Measurements from ENCODE around the gene ADGB.
"Not testable (repeated sequence)": the region's sequence is repeated elsewhere in the genome, so short reads cannot be mapped to it uniquely, and the experiment has no call there.

ADGB gene

DNA sequence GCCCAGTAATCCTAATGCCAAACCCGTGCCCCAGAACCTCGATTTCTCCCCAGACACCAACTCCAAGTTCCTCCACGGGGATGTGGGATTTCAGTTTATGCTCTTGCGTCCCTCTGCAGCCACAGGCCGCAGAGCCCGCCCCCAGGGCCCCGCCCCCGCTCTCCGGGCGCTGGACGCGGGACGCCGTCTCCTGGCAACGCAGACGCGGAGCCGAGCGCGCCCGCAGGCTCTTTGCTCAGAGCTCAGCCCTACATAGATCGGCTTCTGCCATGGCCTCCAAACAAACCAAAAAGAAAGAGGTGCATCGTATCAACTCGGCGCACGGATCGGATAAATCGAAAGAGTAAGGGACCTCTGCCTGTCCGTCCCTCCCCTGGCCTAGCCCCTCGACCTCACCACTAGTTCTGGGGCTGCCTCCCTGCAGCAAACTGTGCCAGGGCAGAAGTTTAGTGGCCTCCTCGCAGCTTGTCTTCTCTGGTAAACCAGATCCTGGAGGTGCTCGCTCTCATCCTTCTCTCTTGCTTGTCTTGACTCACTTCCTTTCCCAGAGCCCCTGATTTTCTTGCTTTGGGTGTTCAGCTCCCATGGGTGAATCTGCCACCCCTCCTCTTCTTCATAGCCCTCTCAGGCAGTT lies at the start of gene ADGB:
Gene ADGB (plus strand): TSS at position 201 of the 634 bp plus-strand sequence. CDS start 69 bp downstream, at position 270.
- Histone ChIP-seq H3K9ac (ENCODE audit: low read length in 2 of 2) (peak within 1 kb of the TSS in 1 of 2 donors; percentile 30), H3K27ac (ENCODE audit: low read length) (no peak within 1 kb of the TSS), H3K27me3 (ENCODE audit: control insufficient read depth in 1 of 2, insufficient read depth in 2 of 2, low read length in 2 of 2) (no peaks in the 10 kb centered on the region), H3K4me1 (ENCODE audit: control insufficient read depth, insufficient read depth, low read length) (no peaks in the 10 kb centered on the region), H3K36me3 (ENCODE audit: control insufficient read depth in 2 of 2, insufficient read depth in 2 of 2, low read length in 2 of 2) (no peaks in the 10 kb centered on the region), H3K4me3 (ENCODE audit: low read length in 2 of 2) (peak within 1 kb of the TSS; percentile 52 to 69), H3K9me3 (ENCODE audit: control insufficient read depth in 2 of 2, low read length in 2 of 2) (no peaks in the 10 kb centered on the region)

DNA sequence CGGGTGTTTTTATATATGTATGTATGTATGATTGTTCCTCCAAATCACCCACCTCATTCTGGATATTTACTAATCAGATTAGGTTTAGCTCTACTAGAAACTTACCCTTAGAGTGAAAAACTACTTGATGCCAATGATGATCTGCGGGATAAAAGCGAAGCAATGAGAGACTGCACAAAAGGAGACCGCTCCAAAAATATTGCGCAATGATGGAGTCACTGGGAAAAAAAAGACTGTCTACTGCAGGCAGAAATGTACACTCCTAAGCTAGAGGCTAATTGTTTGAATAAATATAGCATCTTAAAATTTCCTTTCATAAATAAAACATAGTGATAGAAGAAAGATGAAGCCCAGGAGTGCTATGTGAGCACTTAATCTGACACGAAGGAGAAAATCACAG lies 47.9 kb upstream of the ADGB start:
- Histone ChIP-seq H3K4me3 (ENCODE audit: low read length in 2 of 2) (no peak overlapping the region), H3K9me3 (ENCODE audit: control insufficient read depth in 2 of 2, low read length in 2 of 2) (no peaks in the 10 kb centered on the region), H3K27ac (ENCODE audit: low read length) (no peak overlapping the region), H3K36me3 (ENCODE audit: control insufficient read depth in 2 of 2, insufficient read depth in 2 of 2, low read length in 2 of 2) (peaks cover 12 to 18% of the 10 kb centered on the region in 2 donors), H3K9ac (ENCODE audit: low read length in 2 of 2) (no peak overlapping the region), H3K27me3 (ENCODE audit: control insufficient read depth in 1 of 2, insufficient read depth in 2 of 2, low read length in 2 of 2) (no peaks in the 10 kb centered on the region), H3K4me1 (ENCODE audit: control insufficient read depth, insufficient read depth, low read length) (peaks cover 2% of the 10 kb centered on the region)

DNA sequence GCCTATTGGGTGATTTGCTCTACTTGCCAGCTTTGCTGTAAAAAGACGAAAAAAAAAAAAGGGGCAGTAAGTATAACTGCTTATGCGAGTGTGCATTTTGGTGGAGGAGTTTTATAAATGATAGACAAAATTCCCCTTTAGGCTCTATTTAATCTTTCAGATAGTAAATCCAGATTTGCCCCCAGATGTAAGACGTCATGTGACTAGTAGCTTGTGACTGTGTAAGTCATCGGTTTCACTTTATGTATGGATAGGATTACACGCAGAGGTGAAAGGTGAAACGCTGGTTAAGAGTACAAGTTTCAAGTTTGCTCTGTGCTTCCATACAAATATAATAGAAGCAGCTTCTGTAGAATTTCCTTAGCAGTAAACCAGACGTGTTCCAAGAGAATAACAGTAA lies 47.2 kb upstream of the ADGB start:
- H3K9me3 ChIP-seq (ENCODE audit: control insufficient read depth in 2 of 2, low read length in 2 of 2), result no peaks in the 10 kb centered on the region
- peaks cover 12 to 18% of the 10 kb centered on the region in 2 donors for H3K36me3 ChIP-seq (ENCODE audit: control insufficient read depth in 2 of 2, insufficient read depth in 2 of 2, low read length in 2 of 2)
- H3K9ac ChIP-seq (ENCODE audit: low read length in 2 of 2), result no peak overlapping the region
- no peaks in the 10 kb centered on the region for H3K27me3 ChIP-seq (ENCODE audit: control insufficient read depth in 1 of 2, insufficient read depth in 2 of 2, low read length in 2 of 2)
- no peak overlapping the region for H3K27ac ChIP-seq (ENCODE audit: low read length)
- peaks cover 2% of the 10 kb centered on the region for H3K4me1 ChIP-seq (ENCODE audit: control insufficient read depth, insufficient read depth, low read length)
- H3K4me3 ChIP-seq (ENCODE audit: low read length in 2 of 2), result no peak overlapping the region

DNA sequence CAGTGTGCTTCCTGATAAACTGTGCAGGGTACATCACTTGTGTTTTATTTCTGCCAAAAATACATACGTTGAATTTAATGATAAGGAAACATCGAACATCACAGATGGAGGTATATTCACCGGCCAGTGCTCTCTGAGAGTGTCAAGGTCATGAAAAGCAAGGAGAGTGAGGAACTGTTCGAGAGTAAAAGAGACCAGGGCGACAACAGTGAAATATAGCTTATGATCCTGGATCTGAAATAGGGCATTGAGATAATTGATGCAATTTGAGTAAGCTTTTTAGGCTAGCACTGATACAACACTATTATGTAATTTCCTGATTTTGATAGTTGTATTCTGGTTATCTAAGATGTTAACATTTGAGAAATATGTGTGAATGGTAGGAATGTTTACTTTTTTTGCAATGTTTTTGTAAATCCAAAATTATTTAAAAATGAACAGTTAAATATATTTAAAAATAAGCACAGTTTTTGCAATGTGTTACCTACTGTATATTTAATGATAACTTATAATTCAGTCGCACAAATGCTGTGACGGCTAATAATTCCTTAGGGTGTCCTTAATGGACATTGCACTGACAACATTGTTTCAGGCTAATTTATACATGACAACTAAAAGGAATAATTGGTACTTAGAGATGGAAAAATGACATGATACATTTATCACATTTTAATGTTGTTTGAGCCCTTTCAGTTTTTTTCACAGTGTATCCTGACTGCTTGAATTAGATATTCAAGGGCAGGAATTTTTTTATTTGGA lies 45.2 kb upstream of the ADGB start:
- Histone ChIP-seq H3K27me3 (ENCODE audit: control insufficient read depth in 1 of 2, insufficient read depth in 2 of 2, low read length in 2 of 2) (no peaks in the 10 kb centered on the region), H3K9me3 (ENCODE audit: control insufficient read depth in 2 of 2, low read length in 2 of 2) (no peaks in the 10 kb centered on the region), H3K4me1 (ENCODE audit: control insufficient read depth, insufficient read depth, low read length) (no peaks in the 10 kb centered on the region), H3K27ac (ENCODE audit: low read length) (no peak overlapping the region), H3K9ac (ENCODE audit: low read length in 2 of 2) (no peak overlapping the region), H3K4me3 (ENCODE audit: low read length in 2 of 2) (no peak overlapping the region), H3K36me3 (ENCODE audit: control insufficient read depth in 2 of 2, insufficient read depth in 2 of 2, low read length in 2 of 2) (peaks cover 12 to 18% of the 10 kb centered on the region in 2 donors)

DNA sequence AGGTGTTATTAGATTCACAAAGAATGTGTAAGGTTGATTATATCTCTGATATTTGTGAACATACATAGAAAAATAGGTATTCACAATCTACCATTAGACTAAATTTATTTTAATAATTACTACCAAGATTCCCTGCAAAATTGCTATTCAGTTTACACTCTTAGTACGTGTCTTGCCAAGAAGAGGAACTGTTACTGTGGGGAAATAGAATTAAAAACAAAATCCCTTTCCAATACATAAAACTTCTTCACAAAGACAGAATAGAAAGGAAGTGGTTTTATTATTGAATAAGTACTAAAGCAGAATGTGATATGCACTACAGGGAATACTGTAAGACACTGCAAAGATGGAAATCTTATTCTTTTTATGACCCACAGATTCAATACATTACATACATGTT lies 38.2 kb upstream of the ADGB start:
- H3K36me3 ChIP-seq (ENCODE audit: control insufficient read depth in 2 of 2, insufficient read depth in 2 of 2, low read length in 2 of 2), result no peaks in the 10 kb centered on the region

DNA sequence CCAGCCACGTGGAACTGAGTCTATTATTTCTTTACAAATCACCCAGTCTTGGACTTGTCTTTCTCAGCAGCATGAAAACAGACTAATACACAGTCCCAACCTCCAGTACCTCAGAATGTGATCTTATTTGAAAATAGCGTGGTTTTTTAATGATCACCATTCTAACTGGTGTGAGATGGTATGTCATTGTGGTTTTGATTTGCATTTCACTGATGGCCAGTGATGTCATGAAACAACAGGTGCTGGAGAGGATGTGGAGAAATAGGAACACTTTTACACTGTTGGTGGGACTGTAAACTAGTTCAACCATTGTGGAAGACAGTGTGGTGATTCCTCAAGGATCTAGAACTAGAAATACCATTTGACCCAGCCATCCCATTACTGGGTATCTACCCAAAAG lies 32.1 kb upstream of the ADGB start:
- not testable (repeated sequence) for H3K36me3 ChIP-seq (ENCODE audit: control insufficient read depth in 2 of 2, insufficient read depth in 2 of 2, low read length in 2 of 2); H3K27me3 ChIP-seq (ENCODE audit: control insufficient read depth in 1 of 2, insufficient read depth in 2 of 2, low read length in 2 of 2); H3K27ac ChIP-seq (ENCODE audit: low read length); H3K9me3 ChIP-seq (ENCODE audit: control insufficient read depth in 2 of 2, low read length in 2 of 2); H3K4me1 ChIP-seq (ENCODE audit: control insufficient read depth, insufficient read depth, low read length); H3K4me3 ChIP-seq (ENCODE audit: low read length in 2 of 2); H3K9ac ChIP-seq (ENCODE audit: low read length in 2 of 2)

More for the DNA sequence above, 38.2 kb upstream of the ADGB start:
- Histone ChIP-seq H3K9ac (ENCODE audit: low read length in 2 of 2) (no peak overlapping the region), H3K27ac (ENCODE audit: low read length) (no peak overlapping the region), H3K4me1 (ENCODE audit: control insufficient read depth, insufficient read depth, low read length) (no peaks in the 10 kb centered on the region), H3K4me3 (ENCODE audit: low read length in 2 of 2) (no peak overlapping the region), H3K27me3 (ENCODE audit: control insufficient read depth in 1 of 2, insufficient read depth in 2 of 2, low read length in 2 of 2) (no peaks in the 10 kb centered on the region), H3K9me3 (ENCODE audit: control insufficient read depth in 2 of 2, low read length in 2 of 2) (no peaks in the 10 kb centered on the region)

DNA sequence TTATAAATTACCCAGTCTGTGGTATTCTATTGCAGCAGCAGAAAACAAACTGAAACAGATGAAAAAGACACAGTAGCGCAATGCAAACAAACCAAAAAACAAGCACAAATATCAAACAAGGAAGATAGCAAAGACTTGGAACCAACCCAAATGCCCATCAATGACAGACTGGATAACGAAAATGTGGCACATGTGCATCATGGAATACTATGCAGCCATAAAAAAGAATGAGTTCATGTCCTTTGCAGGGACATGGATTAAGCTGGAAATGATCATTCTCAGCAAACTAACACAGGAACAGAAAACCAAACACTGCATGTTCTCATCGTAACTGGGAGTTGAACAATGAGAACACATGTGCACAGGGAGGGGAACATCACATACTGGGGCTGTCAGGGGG lies 30.2 kb upstream of the ADGB start:
- not testable (repeated sequence) for H3K27ac ChIP-seq (ENCODE audit: low read length); H3K36me3 ChIP-seq (ENCODE audit: control insufficient read depth in 2 of 2, insufficient read depth in 2 of 2, low read length in 2 of 2); H3K4me1 ChIP-seq (ENCODE audit: control insufficient read depth, insufficient read depth, low read length); H3K9me3 ChIP-seq (ENCODE audit: control insufficient read depth in 2 of 2, low read length in 2 of 2); H3K9ac ChIP-seq (ENCODE audit: low read length in 2 of 2); H3K4me3 ChIP-seq (ENCODE audit: low read length in 2 of 2); H3K27me3 ChIP-seq (ENCODE audit: control insufficient read depth in 1 of 2, insufficient read depth in 2 of 2, low read length in 2 of 2)

DNA sequence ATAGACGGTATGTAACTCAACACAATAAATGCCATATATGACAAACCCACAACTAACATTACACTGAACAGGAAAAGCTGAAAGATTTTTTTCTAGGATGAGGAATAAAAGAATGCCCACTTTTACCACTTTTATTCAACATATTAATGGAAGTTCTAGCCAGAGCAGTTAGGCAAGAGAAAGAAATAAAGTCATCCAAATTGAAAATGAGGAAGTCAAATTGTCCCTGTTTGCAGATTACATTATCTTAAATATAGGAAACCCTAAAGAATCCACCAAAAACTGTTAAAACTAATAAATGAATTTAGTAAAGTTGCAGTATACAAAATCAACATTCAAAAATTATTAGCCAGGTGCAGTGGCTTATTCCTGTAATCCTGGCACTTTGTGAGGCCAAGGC lies 24.6 kb upstream of the ADGB start:
- no peak overlapping the region for H3K9ac ChIP-seq (ENCODE audit: low read length in 2 of 2)
- peaks cover 3 to 6% of the 10 kb centered on the region in 2 donors for H3K9me3 ChIP-seq (ENCODE audit: control insufficient read depth in 2 of 2, low read length in 2 of 2)

DNA sequence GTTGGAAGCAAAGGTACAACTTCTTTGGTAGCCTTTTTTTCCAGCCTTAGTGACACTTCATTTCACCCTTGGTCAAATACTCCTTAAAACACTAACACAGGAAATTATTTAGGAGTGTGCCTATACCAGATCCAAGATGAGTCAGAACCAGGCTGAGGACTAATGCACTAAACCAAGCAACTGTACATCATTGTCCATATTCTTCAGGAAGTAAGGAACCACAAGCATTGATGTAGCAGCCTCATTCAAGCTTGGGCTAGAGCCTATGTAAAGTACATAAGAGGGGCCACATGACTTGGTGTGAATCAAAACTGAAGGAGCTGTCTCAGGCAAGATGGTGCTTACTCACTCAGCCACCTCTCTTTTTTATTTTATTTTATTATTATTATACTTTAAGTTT lies 20.7 kb upstream of the ADGB start:
- H3K27ac ChIP-seq (ENCODE audit: low read length), result no peak overlapping the region
- H3K4me1 ChIP-seq (ENCODE audit: control insufficient read depth, insufficient read depth, low read length), result no peaks in the 10 kb centered on the region
- no peaks in the 10 kb centered on the region for H3K36me3 ChIP-seq (ENCODE audit: control insufficient read depth in 2 of 2, insufficient read depth in 2 of 2, low read length in 2 of 2)
- no peak overlapping the region for H3K4me3 ChIP-seq (ENCODE audit: low read length in 2 of 2)
- H3K27me3 ChIP-seq (ENCODE audit: control insufficient read depth in 1 of 2, insufficient read depth in 2 of 2, low read length in 2 of 2), result no peaks in the 10 kb centered on the region
- no peak overlapping the region for H3K9ac ChIP-seq (ENCODE audit: low read length in 2 of 2)
- H3K9me3 ChIP-seq (ENCODE audit: control insufficient read depth in 2 of 2, low read length in 2 of 2), result peaks cover 0 to 3% of the 10 kb centered on the region in 2 donors

More for the DNA sequence above, 24.6 kb upstream of the ADGB start:
- Histone ChIP-seq H3K36me3 (ENCODE audit: control insufficient read depth in 2 of 2, insufficient read depth in 2 of 2, low read length in 2 of 2) (no peaks in the 10 kb centered on the region), H3K27ac (ENCODE audit: low read length) (no peak overlapping the region), H3K27me3 (ENCODE audit: control insufficient read depth in 1 of 2, insufficient read depth in 2 of 2, low read length in 2 of 2) (no peaks in the 10 kb centered on the region), H3K4me3 (ENCODE audit: low read length in 2 of 2) (no peak overlapping the region), H3K4me1 (ENCODE audit: control insufficient read depth, insufficient read depth, low read length) (no peaks in the 10 kb centered on the region)

DNA sequence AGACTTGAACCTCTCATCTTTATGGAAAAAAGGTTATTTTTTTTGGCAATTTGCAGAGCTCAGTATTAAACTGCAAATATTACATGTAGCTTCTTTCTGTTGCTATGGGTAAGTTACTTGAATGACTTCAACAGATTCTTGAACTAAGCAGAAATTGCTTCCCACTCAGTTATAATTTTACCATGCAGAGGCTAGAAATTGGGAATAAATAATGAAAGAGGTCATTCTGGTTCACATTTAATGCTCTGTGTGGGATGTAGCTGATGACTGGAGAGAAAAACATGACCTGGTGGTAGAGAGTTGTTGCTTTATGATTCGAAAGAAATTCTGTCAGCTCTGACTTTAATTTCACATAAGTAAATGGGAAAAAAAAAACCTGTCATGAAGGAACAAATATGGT lies 16.8 kb upstream of the ADGB start:
- Histone ChIP-seq H3K36me3 (ENCODE audit: control insufficient read depth in 2 of 2, insufficient read depth in 2 of 2, low read length in 2 of 2) (no peaks in the 10 kb centered on the region), H3K9me3 (ENCODE audit: control insufficient read depth in 2 of 2, low read length in 2 of 2) (no peaks in the 10 kb centered on the region), H3K27me3 (ENCODE audit: control insufficient read depth in 1 of 2, insufficient read depth in 2 of 2, low read length in 2 of 2) (no peaks in the 10 kb centered on the region), H3K4me1 (ENCODE audit: control insufficient read depth, insufficient read depth, low read length) (no peaks in the 10 kb centered on the region), H3K9ac (ENCODE audit: low read length in 2 of 2) (no peak overlapping the region), H3K27ac (ENCODE audit: low read length) (no peak overlapping the region), H3K4me3 (ENCODE audit: low read length in 2 of 2) (no peak overlapping the region)

DNA sequence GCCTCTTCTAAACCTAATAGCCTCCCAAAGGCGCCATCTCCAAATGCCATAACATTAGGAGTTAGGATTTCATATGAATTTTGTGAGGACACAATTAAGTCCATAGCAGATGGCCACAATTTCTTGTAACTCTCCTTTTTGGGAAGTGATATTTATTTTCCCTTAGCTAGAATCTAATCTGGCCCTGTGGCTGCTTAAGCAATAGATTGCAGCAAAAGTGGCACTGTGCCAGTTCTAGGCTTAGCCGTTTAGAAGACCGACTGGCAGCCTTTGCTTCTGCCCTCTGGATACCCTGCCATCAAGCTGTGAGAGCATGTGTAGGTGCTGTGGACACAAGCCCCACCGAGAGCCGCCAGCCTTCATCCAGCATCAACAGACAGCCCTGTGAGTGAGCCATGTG lies 15.9 kb upstream of the ADGB start:
- Histone ChIP-seq H3K27me3 (ENCODE audit: control insufficient read depth in 1 of 2, insufficient read depth in 2 of 2, low read length in 2 of 2) (no peaks in the 10 kb centered on the region), H3K4me3 (ENCODE audit: low read length in 2 of 2) (no peak overlapping the region), H3K9ac (ENCODE audit: low read length in 2 of 2) (no peak overlapping the region), H3K36me3 (ENCODE audit: control insufficient read depth in 2 of 2, insufficient read depth in 2 of 2, low read length in 2 of 2) (no peaks in the 10 kb centered on the region), H3K4me1 (ENCODE audit: control insufficient read depth, insufficient read depth, low read length) (no peaks in the 10 kb centered on the region), H3K27ac (ENCODE audit: low read length) (no peak overlapping the region), H3K9me3 (ENCODE audit: control insufficient read depth in 2 of 2, low read length in 2 of 2) (no peaks in the 10 kb centered on the region)
